ENCODE data around the gene HAT1. TPM values are rescaled to one million over a fixed set of nuclear protein-coding genes. Genes with fewer than 3 reads are reported as not detected.

The HAT1 gene
- total RNA-seq, 1 donor from 2014 or later, result 41.2 TPM

GRCh38 chr2:171960570-171960969 is 38.3 kb downstream of the HAT1 start:
- no peaks in the 10 kb centered on the region for H3K9me3 Mint-ChIP-seq (ENCODE audit: low read depth)
- no peaks in the 10 kb centered on the region for H3K27me3 Mint-ChIP-seq
- no peak for TF ChIP-seq CTCF (IDR thresholded peaks at IDR 0.05; ENCODE audit: unreplicated experiment)
- peaks cover 5% of the 10 kb centered on the region for H3K4me1 Mint-ChIP-seq (ENCODE audit: low read depth)
- no peak overlapping the region for H3K4me3 Mint-ChIP-seq (ENCODE audit: low read depth)
- H3K36me3 Mint-ChIP-seq (ENCODE audit: insufficient read depth), result peaks cover 2% of the 10 kb centered on the region
- DNase-seq (ENCODE audit: low spot score, unreplicated experiment), result no peak
- no peak overlapping the region for H3K27ac Mint-ChIP-seq

- H3K36me3 Mint-ChIP-seq (ENCODE audit: insufficient read depth), result peaks cover 5% of the 10 kb centered on the region
Observed at GRCh38 chr2:171963198-171963597, 40.9 kb downstream of the HAT1 start.

GRCh38 chr2:171964308-171964707 is 42.0 kb downstream of the HAT1 start:
- Mint-ChIP-seq H3K4me3 (ENCODE audit: low read depth) (no peak overlapping the region), H3K27me3 (no peaks in the 10 kb centered on the region), H3K4me1 (ENCODE audit: low read depth) (peaks cover 4% of the 10 kb centered on the region), H3K9me3 (ENCODE audit: low read depth) (no peaks in the 10 kb centered on the region), H3K36me3 (ENCODE audit: insufficient read depth) (peaks cover 5% of the 10 kb centered on the region), H3K27ac (no peak overlapping the region)
- DNase-seq (ENCODE audit: low spot score, unreplicated experiment), result no peak
- TF ChIP-seq CTCF (IDR thresholded peaks at IDR 0.05; ENCODE audit: unreplicated experiment), result no peak

More at GRCh38 chr2:171963198-171963597, 40.9 kb downstream of the HAT1 start:
- no peak overlapping the region for H3K27ac Mint-ChIP-seq
- DNase-seq (ENCODE audit: low spot score, unreplicated experiment), result no peak
- H3K4me3 Mint-ChIP-seq (ENCODE audit: low read depth), result no peak overlapping the region
- H3K9me3 Mint-ChIP-seq (ENCODE audit: low read depth), result no peaks in the 10 kb centered on the region
- H3K4me1 Mint-ChIP-seq (ENCODE audit: low read depth), result peaks cover 5% of the 10 kb centered on the region
- no peaks in the 10 kb centered on the region for H3K27me3 Mint-ChIP-seq
- TF ChIP-seq CTCF (IDR thresholded peaks at IDR 0.05; ENCODE audit: unreplicated experiment), result no peak

GRCh38 chr2:171965238-171965637 is 43.0 kb downstream of the HAT1 start:
- no peak overlapping the region for H3K27ac Mint-ChIP-seq
- TF ChIP-seq CTCF (IDR thresholded peaks at IDR 0.05; ENCODE audit: unreplicated experiment), result no peak
- DNase-seq (ENCODE audit: low spot score, unreplicated experiment), result no peak
- no peak overlapping the region for H3K4me3 Mint-ChIP-seq (ENCODE audit: low read depth)
- no peaks in the 10 kb centered on the region for H3K27me3 Mint-ChIP-seq
- peaks cover 5% of the 10 kb centered on the region for H3K36me3 Mint-ChIP-seq (ENCODE audit: insufficient read depth)
- H3K4me1 Mint-ChIP-seq (ENCODE audit: low read depth), result peaks cover 4% of the 10 kb centered on the region
- no peaks in the 10 kb centered on the region for H3K9me3 Mint-ChIP-seq (ENCODE audit: low read depth)

GRCh38 chr2:171965661-171966060 is 43.4 kb downstream of the HAT1 start:
- Mint-ChIP-seq H3K9me3 (ENCODE audit: low read depth) (no peaks in the 10 kb centered on the region), H3K27ac (no peak overlapping the region), H3K4me3 (ENCODE audit: low read depth) (no peak overlapping the region), H3K36me3 (ENCODE audit: insufficient read depth) (peaks cover 5% of the 10 kb centered on the region), H3K27me3 (no peaks in the 10 kb centered on the region), H3K4me1 (ENCODE audit: low read depth) (peaks cover 4% of the 10 kb centered on the region)
- no peak for TF ChIP-seq CTCF (IDR thresholded peaks at IDR 0.05; ENCODE audit: unreplicated experiment)
- no peak for DNase-seq (ENCODE audit: low spot score, unreplicated experiment)
